ENCODE data around the gene TMEM204. TPM values are rescaled to one million over a fixed set of nuclear protein-coding genes. Genes with fewer than 3 reads are reported as not detected.

The TMEM204 gene
- 2.8 TPM for total RNA-seq

DNA sequence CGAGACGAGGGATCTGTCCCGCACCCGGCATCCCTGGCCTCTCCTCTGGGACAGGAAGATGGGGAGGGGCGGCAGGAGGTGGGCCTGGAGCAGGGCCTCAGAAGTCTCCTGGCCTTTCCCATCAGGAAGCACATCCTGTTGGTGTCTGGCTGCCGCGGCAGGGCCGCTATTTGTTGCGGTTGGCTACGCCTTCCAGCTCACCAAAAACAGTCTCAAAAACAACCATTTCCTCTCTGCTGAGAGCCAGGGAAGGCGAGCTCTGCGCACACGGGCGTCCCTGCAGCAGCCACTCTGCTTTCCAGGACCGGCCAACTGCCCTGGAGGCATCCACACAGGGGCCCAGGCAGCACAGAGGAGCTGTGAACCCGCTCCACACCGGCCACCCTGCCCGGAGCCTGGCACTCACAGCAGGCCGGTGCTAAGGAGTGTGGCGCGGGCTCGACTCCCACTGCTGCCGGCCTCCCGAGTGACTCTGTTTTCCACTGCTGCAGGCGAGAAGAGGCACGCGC lies at the start of gene TMEM204:
Gene TMEM204, plus strand, starts transcription at position 224 of the 509 bp plus-strand sequence. CDS start 610 bp downstream, outside the sequence.

DNA sequence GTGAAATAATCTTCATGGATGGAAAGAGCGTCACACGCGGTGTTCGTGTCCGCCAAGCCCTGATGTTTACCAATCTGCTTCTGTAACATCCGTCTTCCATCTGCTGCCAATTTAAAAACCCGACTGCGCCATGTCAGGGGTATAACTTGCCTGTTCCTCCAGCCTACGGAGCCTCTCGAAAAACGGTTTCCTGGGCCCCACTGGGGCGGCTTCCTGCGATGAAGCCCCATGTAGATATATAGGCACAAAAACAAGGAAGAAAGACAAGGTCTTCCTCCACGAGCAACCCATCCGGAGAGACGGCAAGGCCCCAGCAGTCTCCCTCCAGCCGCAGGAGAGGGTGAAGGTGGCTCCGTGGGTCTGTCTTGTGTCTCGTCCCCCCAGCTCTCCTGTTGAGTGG lies 44.8 kb upstream of the TMEM204 start, which contains the start of gene PTX4:
Gene PTX4, minus strand, starts transcription at position 326 of the 400 bp plus-strand sequence. Its CDS starts 35 bp downstream, at position 291.

GRCh38 chr16:1492923-1493745 lies 40.3 kb upstream of the TMEM204 start, which contains the start of gene TELO2:
TELO2 (plus strand) TSS chr16:1493360; CDS start chr16:1494282, 922 bp downstream.

Other genes with a start within 250 kb of the TMEM204 start
- 87.0 TPM for gene UBE2I, start 224.0 kb upstream of the TMEM204 start, total RNA-seq
- 9.1 TPM for gene BAIAP3, start 200.0 kb upstream of the TMEM204 start, total RNA-seq
- 36.6 TPM for gene TSR3, start 181.8 kb upstream of the TMEM204 start, total RNA-seq
- gene GNPTG, start 181.7 kb upstream of the TMEM204 start, total RNA-seq: 23.8 TPM
- gene UNKL, start 119.0 kb upstream of the TMEM204 start, total RNA-seq: 20.0 TPM
- 8.1 TPM for gene UQCC4, start 112.9 kb upstream of the TMEM204 start, total RNA-seq
- gene PERCC1, start 102.6 kb upstream of the TMEM204 start, total RNA-seq: not detected
- gene CCDC154, start 89.1 kb upstream of the TMEM204 start, total RNA-seq: 1.9 TPM
- 51.0 TPM for gene CLCN7, start 58.6 kb upstream of the TMEM204 start, total RNA-seq
- not detected for gene PTX4, start 44.7 kb upstream of the TMEM204 start, total RNA-seq
- 23.8 TPM for gene TELO2, start 40.3 kb upstream of the TMEM204 start, total RNA-seq
- gene IFT140, start 78.4 kb downstream of the TMEM204 start, total RNA-seq: 65.4 TPM
- gene CRAMP1, start 78.7 kb downstream of the TMEM204 start, total RNA-seq: 18.8 TPM
- 39.4 TPM for gene JPT2, start 144.6 kb downstream of the TMEM204 start, total RNA-seq
- gene MAPK8IP3, start 172.5 kb downstream of the TMEM204 start, total RNA-seq: 169 TPM
- 26.9 TPM for gene NME3, start 237.9 kb downstream of the TMEM204 start, total RNA-seq
- 18.2 TPM for gene EME2, start 239.1 kb downstream of the TMEM204 start, total RNA-seq
- 27.5 TPM for gene MRPS34, start 239.5 kb downstream of the TMEM204 start, total RNA-seq
- gene SPSB3, start 248.9 kb downstream of the TMEM204 start, total RNA-seq: 74.2 TPM
- gene NUBP2, start 249.3 kb downstream of the TMEM204 start, total RNA-seq: 46.6 TPM